Measurements from ENCODE around the gene PREX1. TPM values are rescaled to one million over a fixed set of nuclear protein-coding genes. Genes with fewer than 3 reads are reported as not detected.

The PREX1 gene
- total RNA-seq, 1 experiment from 2014 or later: 3.3 TPM

DNA sequence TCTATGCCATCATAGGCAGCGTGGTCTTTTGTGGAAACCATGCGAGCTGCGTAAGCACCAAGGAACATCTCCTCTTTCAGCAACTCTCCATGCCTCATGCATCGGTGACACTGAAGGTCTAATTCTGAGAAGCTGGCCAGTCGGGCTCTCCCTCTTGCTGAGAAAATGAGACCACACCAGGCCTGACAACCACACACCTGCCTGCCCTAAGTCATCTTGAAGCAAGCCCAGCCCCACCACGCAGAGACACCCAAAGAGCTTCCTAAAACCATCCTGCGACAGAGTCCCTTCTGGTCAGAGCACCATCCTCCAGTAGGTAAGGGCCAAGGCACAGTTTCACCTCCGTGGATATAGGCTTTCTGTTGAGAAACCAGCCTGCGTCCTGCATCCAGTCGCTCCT lies 26.6 kb downstream of the PREX1 start:
- no peaks in the 10 kb centered on the region for H3K9me2 ChIP-seq (ENCODE audit: insufficient read depth)
- no peaks in the 10 kb centered on the region for H3K9me3 ChIP-seq (ENCODE audit: insufficient read depth, low read depth)
- no peak overlapping the region for H3K4me2 ChIP-seq
- H3K4me1 ChIP-seq (replicated peaks; ENCODE audit: insufficient read depth): no peaks in the 10 kb centered on the region
- no peak overlapping the region for H3K4me3 ChIP-seq
- no peak overlapping the region for H3K27ac ChIP-seq
- TF ChIP-seq, protein P1, sequence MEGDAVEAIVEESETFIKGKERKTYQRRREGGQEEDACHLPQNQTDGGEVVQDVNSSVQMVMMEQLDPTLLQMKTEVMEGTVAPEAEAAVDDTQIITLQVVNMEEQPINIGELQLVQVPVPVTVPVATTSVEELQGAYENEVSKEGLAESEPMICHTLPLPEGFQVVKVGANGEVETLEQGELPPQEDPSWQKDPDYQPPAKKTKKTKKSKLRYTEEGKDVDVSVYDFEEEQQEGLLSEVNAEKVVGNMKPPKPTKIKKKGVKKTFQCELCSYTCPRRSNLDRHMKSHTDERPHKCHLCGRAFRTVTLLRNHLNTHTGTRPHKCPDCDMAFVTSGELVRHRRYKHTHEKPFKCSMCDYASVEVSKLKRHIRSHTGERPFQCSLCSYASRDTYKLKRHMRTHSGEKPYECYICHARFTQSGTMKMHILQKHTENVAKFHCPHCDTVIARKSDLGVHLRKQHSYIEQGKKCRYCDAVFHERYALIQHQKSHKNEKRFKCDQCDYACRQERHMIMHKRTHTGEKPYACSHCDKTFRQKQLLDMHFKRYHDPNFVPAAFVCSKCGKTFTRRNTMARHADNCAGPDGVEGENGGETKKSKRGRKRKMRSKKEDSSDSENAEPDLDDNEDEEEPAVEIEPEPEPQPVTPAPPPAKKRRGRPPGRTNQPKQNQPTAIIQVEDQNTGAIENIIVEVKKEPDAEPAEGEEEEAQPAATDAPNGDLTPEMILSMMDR (conservative IDR thresholded peaks at IDR 0.05): no peak
- no peak for TF ChIP-seq EZH2 (IDR thresholded peaks at IDR 0.05; ENCODE audit: low read depth)
- no peaks in the 10 kb centered on the region for H3K79me2 ChIP-seq (ENCODE audit: low read depth)
- no TSS peak for BruUV-seq (replicated peaks)
- H3K27me3 ChIP-seq (ENCODE audit: insufficient read depth, low read depth): no peaks in the 10 kb centered on the region; the same call in 1 of the 2 replicates
- H3F3A ChIP-seq (ENCODE audit: insufficient read depth, low read depth): no peaks in the 10 kb centered on the region
- H2AFZ ChIP-seq: no peak overlapping the region
- H4K20me1 ChIP-seq (ENCODE audit: insufficient read depth): no peaks in the 10 kb centered on the region
- POLR2A ChIA-PET (ENCODE audit: unreplicated experiment): interaction anchor here (0.6 kb wide), 1 partner anchor 9 kb away, joined by 5 read pairs; no protein-coding TSS in a partner anchor
- no peaks in the 10 kb centered on the region for H3K36me3 ChIP-seq (ENCODE audit: low read depth)
- CTCF ChIA-PET: no interaction called here
- intact Hi-C loops (cut with micrococcal nuclease; ENCODE audit: unreplicated experiment): no loop called here
- no peak for DNase-seq

DNA sequence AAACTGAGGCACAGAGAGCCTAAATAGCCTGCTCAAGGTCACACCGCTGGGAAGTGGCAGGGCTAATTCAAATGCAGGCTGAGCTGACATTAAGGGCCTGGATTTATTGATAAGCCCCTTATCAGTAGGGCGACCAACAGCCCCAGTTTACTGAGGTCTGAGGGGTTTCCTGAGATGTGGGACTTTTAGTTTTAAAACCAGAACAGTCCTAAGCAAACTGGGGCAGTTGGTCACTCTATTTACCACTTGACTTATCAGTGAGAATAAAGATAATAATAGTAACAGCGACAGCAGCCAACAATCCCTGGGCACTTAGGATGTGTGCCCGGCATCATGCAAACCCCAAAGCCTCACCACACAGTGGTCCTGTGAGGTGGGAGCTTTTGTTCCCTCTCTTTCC lies 27.6 kb downstream of the PREX1 start:
- H3K4me1 ChIP-seq (replicated peaks; ENCODE audit: insufficient read depth): no peaks in the 10 kb centered on the region
- no peak for TF ChIP-seq EZH2 (IDR thresholded peaks at IDR 0.05; ENCODE audit: low read depth)
- TF ChIP-seq, protein P1 (conservative IDR thresholded peaks at IDR 0.05): no peak
- no peak overlapping the region for H3K4me2 ChIP-seq
- H3K4me3 ChIP-seq: no peak overlapping the region
- no peak for DNase-seq
- no peak overlapping the region for H2AFZ ChIP-seq
- no peaks in the 10 kb centered on the region for H3K9me3 ChIP-seq (ENCODE audit: insufficient read depth, low read depth)
- no peaks in the 10 kb centered on the region for H3K36me3 ChIP-seq (ENCODE audit: low read depth)
- CTCF ChIA-PET: interaction anchor here (0.5 kb wide), 1 partner anchor 93 kb away, joined by 3 read pairs; no protein-coding TSS in a partner anchor
- BruUV-seq (replicated peaks): no TSS peak
- POLR2A ChIA-PET (ENCODE audit: unreplicated experiment): no interaction called here
- no peaks in the 10 kb centered on the region for H3K9me2 ChIP-seq (ENCODE audit: insufficient read depth)
- no peaks in the 10 kb centered on the region for H3F3A ChIP-seq (ENCODE audit: insufficient read depth, low read depth)
- H3K27me3 ChIP-seq (ENCODE audit: insufficient read depth, low read depth): no peaks in the 10 kb centered on the region; the same call in 1 of the 2 replicates
- H3K79me2 ChIP-seq (ENCODE audit: low read depth): no peaks in the 10 kb centered on the region
- H4K20me1 ChIP-seq (ENCODE audit: insufficient read depth): no peaks in the 10 kb centered on the region
- no peak overlapping the region for H3K27ac ChIP-seq
- intact Hi-C loops (cut with micrococcal nuclease; ENCODE audit: unreplicated experiment): no loop called here

DNA sequence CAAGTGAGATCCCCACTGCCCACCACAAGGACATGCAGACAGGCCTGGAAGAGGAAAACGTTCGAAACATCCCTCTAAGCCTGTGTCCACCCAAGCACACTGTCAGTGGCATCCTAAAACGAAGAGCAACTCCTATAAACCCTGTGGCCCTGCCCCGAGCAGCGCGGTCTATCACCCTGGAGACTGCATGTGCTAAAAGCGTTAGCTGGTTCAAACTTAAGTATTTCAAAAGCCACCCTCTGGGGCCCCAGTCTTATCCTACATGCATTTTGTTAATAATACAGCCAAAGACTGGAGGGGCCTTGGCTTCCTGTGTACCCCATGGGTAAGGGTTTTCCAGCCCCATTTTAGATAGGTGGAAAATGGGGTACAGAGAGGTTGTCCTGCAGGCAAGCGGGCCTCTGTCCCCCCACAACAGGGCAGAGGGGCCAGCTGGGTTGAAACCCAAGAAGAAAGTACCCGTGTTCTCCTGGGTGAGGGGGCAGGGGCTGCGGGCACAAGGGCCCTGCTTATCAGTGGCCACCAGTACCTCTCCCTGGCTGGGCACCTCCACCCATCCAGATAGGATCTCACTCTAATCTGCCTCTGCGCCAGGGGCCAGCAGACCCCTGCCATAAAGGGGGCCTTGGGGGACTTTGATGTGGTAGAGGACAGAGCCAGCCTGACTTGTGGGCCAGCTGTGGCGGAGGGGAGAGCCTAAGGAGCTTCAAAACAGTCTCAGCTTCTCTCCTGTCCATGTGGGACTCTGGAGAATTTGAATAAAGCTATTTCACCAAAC lies 28.3 kb downstream of the PREX1 start:
- TF ChIP-seq, protein P1 (conservative IDR thresholded peaks at IDR 0.05): no peak
- TF ChIP-seq EZH2 (IDR thresholded peaks at IDR 0.05; ENCODE audit: low read depth): no peak
- Histone ChIP-seq H3K4me2 (no peak overlapping the region), H3K27ac (no peak overlapping the region), H3K4me1 (replicated peaks; ENCODE audit: insufficient read depth) (no peaks in the 10 kb centered on the region), H3F3A (ENCODE audit: insufficient read depth, low read depth) (no peaks in the 10 kb centered on the region), H3K79me2 (ENCODE audit: low read depth) (no peaks in the 10 kb centered on the region), H3K9me2 (ENCODE audit: insufficient read depth) (no peaks in the 10 kb centered on the region), H3K36me3 (ENCODE audit: low read depth) (no peaks in the 10 kb centered on the region), H4K20me1 (ENCODE audit: insufficient read depth) (no peaks in the 10 kb centered on the region), H3K4me3 (no peak overlapping the region), H3K27me3 (ENCODE audit: insufficient read depth, low read depth) (no peaks in the 10 kb centered on the region; the same call in 1 of the 2 replicates), H3K9me3 (ENCODE audit: insufficient read depth, low read depth) (no peaks in the 10 kb centered on the region), H2AFZ (no peak overlapping the region)
- intact Hi-C loops (cut with micrococcal nuclease; ENCODE audit: unreplicated experiment): no loop called here
- ChIA-PET POLR2A (ENCODE audit: unreplicated experiment) (no interaction called here), CTCF (no interaction called here)
- DNase-seq: no peak
- no TSS peak for BruUV-seq (replicated peaks)

Measured in PC-9 (cell line).